Measurements from ENCODE around the gene CTIF. TPM values are rescaled to one million over a fixed set of nuclear protein-coding genes. Genes with fewer than 3 reads are reported as not detected.

Gene CTIF
- total RNA-seq, 1 experiment from 2014 or later: 8.2 TPM

- no peak for DNase-seq (ENCODE audit: low read depth)
Measured at GRCh38 chr18:48665654-48666053, 126.8 kb downstream of the CTIF start.

- DNase-seq (ENCODE audit: low read depth): no peak
Measured at GRCh38 chr18:48666613-48667012, 127.8 kb downstream of the CTIF start.

- DNase-seq (ENCODE audit: low read depth): no peak
Measured at GRCh38 chr18:48667276-48668254, 128.7 kb downstream of the CTIF start.

- no peak for DNase-seq (ENCODE audit: low read depth)
Measured at GRCh38 chr18:48668466-48669179, 129.8 kb downstream of the CTIF start.

- no peak for DNase-seq (ENCODE audit: low read depth)
Measured at GRCh38 chr18:48669180-48669675, 130.4 kb downstream of the CTIF start.

- no peak for DNase-seq (ENCODE audit: low read depth)
Measured at GRCh38 chr18:48669991-48670750, 131.3 kb downstream of the CTIF start.

GRCh38 chr18:48670751-48671560 is 132.1 kb downstream of the CTIF start:
- DNase-seq (ENCODE audit: low read depth): no peak

GRCh38 chr18:48671561-48671945 is 132.7 kb downstream of the CTIF start:
- no peak for DNase-seq (ENCODE audit: low read depth)

GRCh38 chr18:48672671-48673340 is 134.0 kb downstream of the CTIF start:
- no peak for DNase-seq (ENCODE audit: low read depth)

- no peak for DNase-seq (ENCODE audit: low read depth)
Measured at GRCh38 chr18:48673456-48673852, 134.6 kb downstream of the CTIF start.

- no peak for DNase-seq (ENCODE audit: low read depth)
Measured at GRCh38 chr18:48673853-48674721, 135.3 kb downstream of the CTIF start.

- DNase-seq (ENCODE audit: low read depth): no peak
Measured at GRCh38 chr18:48674758-48675351, 136.0 kb downstream of the CTIF start.

- DNase-seq (ENCODE audit: low read depth): peak; percentile 83
Measured at GRCh38 chr18:48675352-48675761, 136.5 kb downstream of the CTIF start.

- no peak for DNase-seq (ENCODE audit: low read depth)
Measured at GRCh38 chr18:48675912-48676311, 137.1 kb downstream of the CTIF start.

GRCh38 chr18:48676346-48676745 is 137.5 kb downstream of the CTIF start:
- no peak for DNase-seq (ENCODE audit: low read depth)

- peak; percentile 65 for DNase-seq (ENCODE audit: low read depth)
Measured at GRCh38 chr18:48676756-48677368, 138.0 kb downstream of the CTIF start.

GRCh38 chr18:48678237-48679115 is 139.6 kb downstream of the CTIF start:
- no peak for DNase-seq (ENCODE audit: low read depth)

GRCh38 chr18:48679236-48679635 is 140.4 kb downstream of the CTIF start:
- peak; percentile 24 for DNase-seq (ENCODE audit: low read depth)
